Ishikawa (cell line): ENCODE measurements around the gene GAB2.

Source experiments
- CEBPB ChIP-seq: IDR thresholded peaks from 2 replicates; pipeline ENCODE4 v1.6.1; 2012
- CREB1 ChIP-seq: IDR thresholded peaks from 2 replicates; pipeline ENCODE4 v1.6.1; 2012; ENCODE audit warnings: low read depth
- EGR1 ChIP-seq: IDR thresholded peaks from 2 replicates; pipeline ENCODE4 v1.6.1; 2012
- EP300 ChIP-seq: IDR thresholded peaks from 2 replicates; pipeline ENCODE4 v1.6.1; 2012; ENCODE audit warnings: borderline replicate concordance
- FOXM1 ChIP-seq: IDR thresholded peaks from 2 replicates; pipeline ENCODE4 v1.6.1; 2012; ENCODE audit warnings: low read depth, borderline replicate concordance
- NFIC ChIP-seq: IDR thresholded peaks from 2 replicates; pipeline ENCODE4 v1.6.1; 2012
- RAD21 ChIP-seq: IDR thresholded peaks from 2 replicates; pipeline ENCODE4 v1.6.1; 2012; ENCODE audit warnings: low read depth
- TAF1 ChIP-seq: IDR thresholded peaks from 2 replicates; pipeline ENCODE4 v1.6.1; 2012; ENCODE audit warnings: low read depth, mild to moderate bottlenecking
- TCF12 ChIP-seq: IDR thresholded peaks from 2 replicates; pipeline ENCODE4 v1.6.1; 2012; ENCODE audit warnings: low read depth
- TEAD4 ChIP-seq: IDR thresholded peaks from 2 replicates; pipeline ENCODE4 v1.6.1; 2012
- YY1 ChIP-seq: IDR thresholded peaks from 2 replicates; pipeline ENCODE4 v1.6.1; 2012; ENCODE audit warnings: low read depth
- ZBTB7A ChIP-seq: IDR thresholded peaks from 2 replicates; pipeline ENCODE4 v1.6.1; 2012; ENCODE audit warnings: low read depth
- TF ChIP-seq, protein P1 (sequence below): IDR thresholded peaks from 2 replicates; pipeline ENCODE4 v1.6.1; 2012
- TF ChIP-seq, protein P2 (sequence below): IDR thresholded peaks from 2 replicates; pipeline ENCODE4 v1.6.1; 2012
- TF ChIP-seq, protein P3 (sequence below): IDR thresholded peaks from 2 replicates; pipeline ENCODE4 v1.6.1; 2012; ENCODE audit warnings: low read depth, mild to moderate bottlenecking

Gene GAB2

DNA sequence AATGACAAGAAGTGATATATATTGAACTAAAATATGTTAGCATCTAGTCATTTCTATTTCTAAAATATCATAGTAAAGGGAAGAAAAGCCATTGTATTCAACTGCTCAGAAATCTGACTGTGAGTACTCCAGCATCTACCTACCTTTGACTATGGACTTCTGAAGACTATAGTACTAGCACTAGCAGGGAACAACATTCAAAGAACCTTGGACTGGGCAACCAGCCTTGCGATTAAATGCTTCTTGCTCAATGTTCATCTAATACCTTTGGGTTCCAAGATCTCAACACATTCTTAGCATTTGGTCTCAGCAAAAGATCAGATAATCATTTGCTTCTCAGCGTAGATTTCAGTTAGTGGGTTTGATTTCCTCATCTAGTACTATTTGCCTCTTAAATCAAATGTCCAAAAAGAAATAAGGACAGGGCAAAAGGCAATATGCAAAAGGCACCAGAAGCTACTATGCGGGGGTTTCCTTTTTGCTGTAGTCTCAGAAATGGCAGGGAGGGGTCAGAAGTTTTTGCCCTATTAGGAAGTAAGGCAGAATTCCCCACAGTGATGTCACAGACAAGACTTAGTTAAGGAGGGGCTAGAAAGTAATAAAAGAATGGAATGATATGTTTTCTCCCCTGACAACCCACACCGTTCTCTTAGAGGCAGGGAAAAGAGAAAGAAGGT, 80.6 kb downstream of the GAB2 start:
- TF ChIP-seq EP300 (no peak), TCF12 (no peak)
- TF ChIP-seq, protein P1, sequence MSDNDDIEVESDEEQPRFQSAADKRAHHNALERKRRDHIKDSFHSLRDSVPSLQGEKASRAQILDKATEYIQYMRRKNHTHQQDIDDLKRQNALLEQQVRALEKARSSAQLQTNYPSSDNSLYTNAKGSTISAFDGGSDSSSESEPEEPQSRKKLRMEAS = no peak

DNA sequence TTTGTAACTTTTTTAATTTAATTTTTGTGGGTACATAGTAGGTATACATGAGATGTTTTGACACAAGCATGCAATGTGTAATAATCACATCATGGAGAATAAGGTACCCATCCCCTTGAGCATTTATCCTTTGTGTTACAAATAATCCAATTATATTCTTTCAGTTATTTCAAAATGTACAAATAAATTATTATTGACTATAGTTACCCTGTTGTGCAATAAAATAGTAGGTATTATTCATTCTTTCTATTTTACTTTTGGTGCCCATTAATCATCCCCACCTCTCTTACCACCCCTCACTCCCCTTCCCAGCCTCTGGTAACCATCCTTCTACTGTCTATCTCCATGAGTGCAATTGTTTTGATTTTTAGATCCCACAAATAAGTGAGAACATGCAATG, 83.5 kb downstream of the GAB2 start:
- TF ChIP-seq, protein P2, sequence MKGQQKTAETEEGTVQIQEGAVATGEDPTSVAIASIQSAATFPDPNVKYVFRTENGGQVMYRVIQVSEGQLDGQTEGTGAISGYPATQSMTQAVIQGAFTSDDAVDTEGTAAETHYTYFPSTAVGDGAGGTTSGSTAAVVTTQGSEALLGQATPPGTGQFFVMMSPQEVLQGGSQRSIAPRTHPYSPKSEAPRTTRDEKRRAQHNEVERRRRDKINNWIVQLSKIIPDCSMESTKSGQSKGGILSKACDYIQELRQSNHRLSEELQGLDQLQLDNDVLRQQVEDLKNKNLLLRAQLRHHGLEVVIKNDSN = no peak
- TF ChIP-seq TCF12 (no peak), CEBPB (no peak), YY1 (no peak), FOXM1 (no peak), EGR1 (no peak), TEAD4 (no peak), RAD21 (no peak), ZBTB7A (no peak), TAF1 (no peak), NFIC (no peak), EP300 (no peak)
- TF ChIP-seq, protein P3, sequence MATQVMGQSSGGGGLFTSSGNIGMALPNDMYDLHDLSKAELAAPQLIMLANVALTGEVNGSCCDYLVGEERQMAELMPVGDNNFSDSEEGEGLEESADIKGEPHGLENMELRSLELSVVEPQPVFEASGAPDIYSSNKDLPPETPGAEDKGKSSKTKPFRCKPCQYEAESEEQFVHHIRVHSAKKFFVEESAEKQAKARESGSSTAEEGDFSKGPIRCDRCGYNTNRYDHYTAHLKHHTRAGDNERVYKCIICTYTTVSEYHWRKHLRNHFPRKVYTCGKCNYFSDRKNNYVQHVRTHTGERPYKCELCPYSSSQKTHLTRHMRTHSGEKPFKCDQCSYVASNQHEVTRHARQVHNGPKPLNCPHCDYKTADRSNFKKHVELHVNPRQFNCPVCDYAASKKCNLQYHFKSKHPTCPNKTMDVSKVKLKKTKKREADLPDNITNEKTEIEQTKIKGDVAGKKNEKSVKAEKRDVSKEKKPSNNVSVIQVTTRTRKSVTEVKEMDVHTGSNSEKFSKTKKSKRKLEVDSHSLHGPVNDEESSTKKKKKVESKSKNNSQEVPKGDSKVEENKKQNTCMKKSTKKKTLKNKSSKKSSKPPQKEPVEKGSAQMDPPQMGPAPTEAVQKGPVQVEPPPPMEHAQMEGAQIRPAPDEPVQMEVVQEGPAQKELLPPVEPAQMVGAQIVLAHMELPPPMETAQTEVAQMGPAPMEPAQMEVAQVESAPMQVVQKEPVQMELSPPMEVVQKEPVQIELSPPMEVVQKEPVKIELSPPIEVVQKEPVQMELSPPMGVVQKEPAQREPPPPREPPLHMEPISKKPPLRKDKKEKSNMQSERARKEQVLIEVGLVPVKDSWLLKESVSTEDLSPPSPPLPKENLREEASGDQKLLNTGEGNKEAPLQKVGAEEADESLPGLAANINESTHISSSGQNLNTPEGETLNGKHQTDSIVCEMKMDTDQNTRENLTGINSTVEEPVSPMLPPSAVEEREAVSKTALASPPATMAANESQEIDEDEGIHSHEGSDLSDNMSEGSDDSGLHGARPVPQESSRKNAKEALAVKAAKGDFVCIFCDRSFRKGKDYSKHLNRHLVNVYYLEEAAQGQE = no peak
- TF ChIP-seq, protein P1 = no peak

DNA sequence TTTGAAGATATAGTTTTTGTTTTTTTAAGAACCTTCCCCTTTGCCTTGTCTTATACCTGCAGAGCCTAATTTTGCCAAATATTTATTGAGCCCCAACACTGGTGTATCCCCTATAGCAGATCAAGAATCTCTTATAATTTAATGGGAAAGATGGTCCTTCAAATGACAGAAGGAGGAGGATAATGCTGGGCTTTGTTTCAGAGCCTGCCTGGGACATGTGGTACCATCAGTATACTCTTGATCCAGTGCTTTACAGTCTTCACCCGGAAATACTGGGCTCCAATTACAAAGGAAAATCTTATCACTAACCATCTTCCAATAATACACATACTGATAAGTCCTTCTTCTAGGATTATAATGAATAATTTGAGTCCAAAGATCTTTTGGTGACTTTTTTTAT, 84.7 kb downstream of the GAB2 start:
- TF ChIP-seq ZBTB7A (no peak), FOXM1 (no peak), TCF12 (no peak), EGR1 (no peak), RAD21 (no peak), NFIC (no peak), YY1 (no peak), TEAD4 (no peak), EP300 (no peak), TAF1 (no peak), CREB1 (no peak), CEBPB (no peak)
- TF ChIP-seq, protein P2 = no peak
- TF ChIP-seq, protein P1 = no peak
- TF ChIP-seq, protein P3 = no peak

DNA sequence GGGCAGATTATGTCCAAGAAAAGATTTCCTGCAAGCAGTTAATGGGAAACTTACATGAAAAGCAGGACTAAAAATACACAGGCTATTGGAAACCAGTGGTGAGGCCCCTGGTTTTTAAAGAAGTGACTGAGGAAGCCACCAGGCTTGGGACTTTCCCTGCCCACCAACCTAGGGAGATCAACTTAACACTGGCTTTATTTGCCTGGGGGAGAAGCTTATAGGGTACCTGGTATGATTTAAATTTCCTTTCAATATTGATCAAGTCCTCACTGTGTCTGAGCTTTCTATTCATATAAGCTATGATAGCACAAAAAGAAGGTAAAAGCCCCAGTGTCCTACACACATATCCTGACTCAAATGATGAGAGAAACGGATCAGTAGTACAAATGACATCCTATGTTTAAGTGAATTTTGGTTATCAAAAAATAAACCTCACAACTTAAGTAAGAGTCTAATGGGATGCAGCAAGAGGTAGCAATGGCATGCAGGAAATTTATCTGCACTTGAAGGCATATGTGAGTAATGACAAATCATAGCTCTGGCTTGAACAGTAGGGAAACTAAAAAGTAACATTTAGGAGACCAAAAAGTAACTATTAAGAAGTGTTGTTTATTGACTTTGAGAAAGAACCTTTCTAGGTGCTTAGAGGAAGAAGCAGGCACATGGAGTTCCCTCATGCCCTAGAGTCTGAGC, 85.3 kb downstream of the GAB2 start:
- TF ChIP-seq TAF1 (no peak), TCF12 (no peak)
- TF ChIP-seq, protein P1 = no peak

DNA sequence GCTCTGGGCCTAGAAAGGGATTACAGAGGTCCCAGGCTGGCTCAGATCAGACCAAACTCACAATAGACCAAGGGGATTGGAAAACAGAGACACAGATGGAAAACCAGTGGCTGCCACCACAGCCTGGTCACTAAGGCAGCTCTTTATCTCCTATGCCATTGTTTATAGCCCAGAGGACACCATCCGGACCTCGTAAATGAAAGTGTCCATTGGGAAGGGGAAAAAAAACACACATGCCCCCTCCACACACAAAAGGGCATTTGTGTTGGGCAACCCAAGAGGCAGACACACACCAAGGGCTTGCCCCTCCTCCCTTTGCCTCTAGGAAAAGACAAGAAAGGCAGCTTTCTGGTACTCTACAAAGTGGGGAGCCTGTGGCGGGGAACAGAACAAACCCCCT, 85.9 kb downstream of the GAB2 start:
- TF ChIP-seq, protein P2 = no peak
- TF ChIP-seq ZBTB7A (no peak), RAD21 (no peak), CEBPB (no peak), EGR1 (no peak), EP300 (no peak), CREB1 (no peak), FOXM1 (no peak), TCF12 (no peak), TEAD4 (no peak), NFIC (no peak), YY1 (no peak), TAF1 (no peak)
- TF ChIP-seq, protein P3 = no peak
- TF ChIP-seq, protein P1 = no peak
